ENCODE data around the gene COPB1.

COPB1 gene

DNA sequence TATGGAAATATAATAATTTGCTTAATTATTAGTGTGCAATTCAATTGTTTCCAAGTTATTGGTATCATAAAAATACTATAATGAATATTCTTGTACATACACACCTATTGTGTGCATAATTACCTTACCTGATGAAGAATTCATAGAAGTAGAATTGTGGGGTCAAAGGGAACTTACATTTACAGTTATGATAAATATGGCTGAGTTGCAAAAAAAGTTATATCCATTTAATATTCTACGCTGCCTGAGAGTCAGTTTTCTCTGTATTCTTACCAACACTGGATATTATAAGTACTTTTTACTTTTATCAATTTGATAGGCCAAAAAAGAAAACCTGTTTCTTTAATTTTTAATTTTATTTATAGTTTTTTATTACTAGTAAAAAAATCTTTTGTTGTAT is 22.6 kb upstream of the COPB1 start:
- TF ChIP-seq GATA2 (IDR thresholded peaks at IDR 0.05; ENCODE audit: low read depth, low read length) (no peak), GATA3 (IDR thresholded peaks at IDR 0.05; ENCODE audit: low read depth, low read length) (no peak)

DNA sequence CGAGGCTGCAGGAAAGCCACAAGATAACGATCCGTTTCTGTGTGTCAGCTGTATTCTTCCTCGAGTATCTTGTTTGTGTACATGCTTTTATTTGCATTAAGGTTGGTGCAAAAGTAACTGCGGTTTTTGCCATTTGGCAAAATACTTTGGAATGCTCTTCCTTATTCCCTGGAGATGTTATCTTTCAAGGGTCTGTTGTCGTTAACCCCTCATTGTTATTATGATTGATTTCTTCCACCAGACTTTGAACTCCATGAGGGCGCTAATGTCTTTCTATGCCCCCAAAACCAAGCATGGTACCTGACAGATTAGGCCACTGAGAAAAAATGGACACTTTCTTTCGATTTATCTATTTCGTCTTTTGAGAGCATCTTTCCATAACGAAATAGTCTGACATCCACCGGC is 21.1 kb upstream of the COPB1 start:
- TF ChIP-seq GATA2 (IDR thresholded peaks at IDR 0.05; ENCODE audit: low read depth, low read length) (peak; percentile 48; the same call in 1 of the 2 replicates), GATA3 (IDR thresholded peaks at IDR 0.05; ENCODE audit: low read depth, low read length) (peak; percentile 52; the same call in 1 of the 2 replicates)

DNA sequence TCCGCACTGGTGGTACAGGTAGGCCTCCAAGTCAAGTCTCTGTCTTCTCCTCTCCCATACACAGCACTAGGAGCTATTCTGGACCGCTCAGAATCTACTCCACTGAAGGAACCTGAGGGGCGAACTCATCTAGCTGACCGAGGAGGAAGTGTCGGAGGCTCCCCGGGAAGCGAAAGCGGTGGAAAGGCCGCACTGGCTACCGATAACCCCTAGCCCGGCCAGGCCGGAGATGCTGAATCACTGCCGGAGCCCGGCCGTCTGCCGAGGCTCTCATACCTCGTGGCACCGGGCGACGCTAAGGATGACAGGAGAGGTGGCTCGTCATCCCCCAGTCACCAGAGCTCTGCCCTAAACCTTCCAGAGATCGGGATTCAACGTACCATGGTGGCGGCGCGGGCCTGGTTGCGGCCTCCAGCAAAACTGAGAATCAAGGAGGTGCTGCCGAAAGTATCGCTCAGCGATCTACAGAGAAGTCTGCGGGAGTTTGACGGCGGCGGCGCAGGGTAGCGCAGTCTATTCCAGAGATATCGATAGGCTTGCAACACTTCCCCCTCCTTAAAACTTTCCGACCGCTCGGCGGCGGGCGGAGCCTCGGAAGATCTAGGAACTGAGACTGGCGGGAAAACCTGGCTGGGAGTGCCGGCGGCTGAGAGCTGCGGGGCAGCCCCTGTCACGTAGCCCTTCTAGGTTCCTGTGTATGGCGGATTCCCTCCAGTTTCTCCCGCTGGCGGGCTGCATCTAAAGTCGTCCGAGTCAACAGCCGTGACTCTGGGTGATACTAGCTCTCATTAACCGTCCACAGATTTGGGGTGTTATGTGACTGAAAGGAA is 20.5 kb upstream of the COPB1 start, which contains the start of gene PSMA1:
Gene PSMA1 (minus strand): TSS at position 470 of the 830 bp plus-strand sequence. CDS start 87 bp downstream, at position 383.
- TF ChIP-seq GATA3 (IDR thresholded peaks at IDR 0.05; ENCODE audit: low read depth, low read length) (no peak), GATA2 (IDR thresholded peaks at IDR 0.05; ENCODE audit: low read depth, low read length) (no peak; the same call in 1 of the 2 replicates)

DNA sequence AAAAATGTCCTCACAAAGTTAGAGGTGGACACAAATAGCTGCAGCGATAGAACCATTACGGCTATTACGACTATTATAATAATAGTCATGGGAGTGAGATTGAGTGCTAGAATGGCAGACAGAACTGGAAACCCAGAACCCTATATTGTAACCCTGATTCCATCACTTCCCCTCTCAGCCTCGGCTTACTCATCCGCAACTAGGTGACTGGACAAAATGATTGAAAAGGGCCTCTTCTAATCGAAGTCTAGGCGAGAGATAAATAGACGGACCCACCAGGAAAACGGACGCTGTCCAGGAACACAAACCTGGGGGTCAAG is 19.9 kb upstream of the COPB1 start:
- TF ChIP-seq GATA2 (IDR thresholded peaks at IDR 0.05; ENCODE audit: low read depth, low read length) (no peak), GATA3 (IDR thresholded peaks at IDR 0.05; ENCODE audit: low read depth, low read length) (no peak)

DNA sequence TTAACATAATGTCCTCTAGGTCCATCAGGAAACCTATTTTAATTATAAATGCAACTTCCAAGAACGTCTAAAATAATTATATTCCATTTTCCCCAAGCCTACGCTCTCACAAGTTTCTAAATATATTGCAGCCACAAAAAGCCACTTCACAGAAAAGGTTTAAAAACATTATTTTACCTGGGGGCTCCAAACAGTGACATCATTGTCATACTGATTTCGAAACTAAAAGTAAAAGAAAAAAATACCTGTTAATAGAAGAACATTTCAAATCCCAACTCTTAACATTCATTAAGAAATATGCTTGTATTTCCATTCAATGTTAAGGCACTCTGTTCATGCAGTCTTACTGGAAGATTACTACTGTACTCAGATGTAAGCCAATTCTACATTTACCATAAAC is 19.2 kb upstream of the COPB1 start:
- TF ChIP-seq GATA2 (IDR thresholded peaks at IDR 0.05; ENCODE audit: low read depth, low read length): no peak
- no peak for TF ChIP-seq GATA3 (IDR thresholded peaks at IDR 0.05; ENCODE audit: low read depth, low read length)

DNA sequence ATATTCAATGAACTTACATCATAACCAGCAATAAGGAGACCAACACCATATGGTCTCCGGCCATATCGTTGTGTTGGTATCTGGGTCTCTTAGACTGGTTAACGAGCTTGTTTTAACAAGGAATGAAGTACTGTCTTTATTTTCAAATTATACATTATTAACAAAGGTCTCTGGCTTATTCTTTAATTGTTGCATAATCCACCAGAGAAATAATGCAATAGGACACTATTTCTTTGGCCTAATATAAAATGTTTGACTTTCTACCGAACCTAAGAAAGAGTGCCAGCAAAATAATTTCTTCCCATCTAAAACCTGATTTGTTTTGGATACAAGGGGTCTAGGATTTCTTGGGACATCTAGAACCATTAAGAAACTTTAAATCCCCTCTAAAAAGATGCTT is 14.2 kb upstream of the COPB1 start:
- TF ChIP-seq GATA2 (IDR thresholded peaks at IDR 0.05; ENCODE audit: low read depth, low read length) (no peak), GATA3 (IDR thresholded peaks at IDR 0.05; ENCODE audit: low read depth, low read length) (no peak)

DNA sequence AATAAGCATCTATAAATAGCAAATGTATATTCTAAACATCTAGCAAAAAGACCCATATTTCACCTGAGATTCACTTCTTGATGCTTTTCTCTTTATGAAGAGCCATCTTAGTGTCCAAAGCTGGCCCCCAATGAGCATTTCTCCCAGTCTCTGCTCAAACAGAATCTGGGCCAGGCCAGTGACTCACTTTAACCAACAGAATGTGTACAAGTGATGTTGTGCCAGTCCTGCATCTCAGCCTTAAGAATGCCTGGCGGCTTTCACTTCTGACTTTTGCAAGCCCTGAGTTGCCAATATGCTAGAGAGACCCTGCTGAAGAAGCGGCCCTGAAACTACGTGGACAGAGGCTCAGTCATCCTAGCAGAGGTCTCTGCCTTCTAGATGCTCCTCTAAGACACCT is 6.9 kb upstream of the COPB1 start:
- no peak for TF ChIP-seq GATA2 (IDR thresholded peaks at IDR 0.05; ENCODE audit: low read depth, low read length)
- TF ChIP-seq GATA3 (IDR thresholded peaks at IDR 0.05; ENCODE audit: low read depth, low read length): no peak

DNA sequence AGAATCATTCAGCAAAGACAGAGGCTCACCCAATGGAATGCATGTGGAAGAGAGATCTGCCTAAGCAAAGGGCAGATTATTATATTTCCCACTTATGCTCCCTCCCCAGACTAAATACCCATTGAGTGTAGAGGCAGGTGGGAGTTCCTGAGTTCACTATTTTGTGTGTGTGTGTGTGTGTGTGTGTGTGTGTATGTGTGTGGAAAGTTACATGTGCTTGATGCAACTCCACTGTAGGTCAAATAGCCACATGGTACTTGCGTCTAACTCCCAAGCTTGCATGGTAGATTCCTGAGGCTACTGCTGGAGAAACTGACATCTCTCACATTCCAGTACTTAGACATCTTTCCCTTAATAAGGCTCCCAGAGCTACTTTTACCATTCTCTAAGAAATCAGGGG is 3.4 kb upstream of the COPB1 start:
- TF ChIP-seq GATA2 (IDR thresholded peaks at IDR 0.05; ENCODE audit: low read depth, low read length) (no peak), GATA3 (IDR thresholded peaks at IDR 0.05; ENCODE audit: low read depth, low read length) (no peak)

DNA sequence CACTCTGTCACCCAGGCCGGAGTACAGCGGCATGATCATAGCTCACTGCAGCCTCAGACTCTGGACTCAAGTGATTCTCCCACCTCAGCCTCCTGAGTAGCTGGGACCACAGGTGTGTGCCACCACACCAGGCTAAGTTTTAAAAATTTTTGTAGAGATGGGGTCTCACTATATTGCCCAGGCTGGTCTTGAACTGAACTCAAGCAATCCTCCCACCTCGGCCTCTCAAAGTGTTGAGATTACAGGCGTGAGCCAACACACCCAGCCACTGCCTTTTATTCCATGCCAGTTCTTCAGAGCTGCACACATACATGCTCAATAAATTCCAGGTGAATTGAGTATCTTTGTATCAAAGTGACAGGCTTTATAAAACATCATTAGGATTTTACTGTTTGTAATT is 2.4 kb upstream of the COPB1 start:
- TF ChIP-seq GATA3 (IDR thresholded peaks at IDR 0.05; ENCODE audit: low read depth, low read length) (no peak), GATA2 (IDR thresholded peaks at IDR 0.05; ENCODE audit: low read depth, low read length) (no peak)

DNA sequence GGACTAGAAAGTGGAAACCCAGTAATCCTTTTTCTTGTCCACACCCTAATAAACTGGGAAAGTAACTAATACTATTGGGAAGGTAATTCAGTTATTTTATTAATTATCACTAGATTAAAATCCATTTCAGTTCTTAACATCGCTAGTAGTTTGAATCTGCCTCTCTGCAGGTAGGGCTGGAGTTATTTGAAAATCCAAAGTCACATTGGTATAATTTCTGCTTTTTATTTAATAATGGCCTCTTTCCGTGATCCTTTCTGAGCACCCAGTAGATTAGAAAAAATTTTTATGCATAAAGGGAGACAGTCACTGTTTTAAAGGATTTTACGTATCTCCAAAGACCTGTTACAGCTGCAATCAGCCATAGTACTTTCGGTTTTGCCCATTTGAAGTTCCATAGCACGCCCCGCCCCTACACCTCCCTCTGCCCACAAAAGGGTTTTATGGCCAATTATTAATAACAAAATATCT is 605 bp upstream of the COPB1 start:
- no peak for TF ChIP-seq GATA3 (IDR thresholded peaks at IDR 0.05; ENCODE audit: low read depth, low read length)
- TF ChIP-seq GATA2 (IDR thresholded peaks at IDR 0.05; ENCODE audit: low read depth, low read length): no peak

DNA sequence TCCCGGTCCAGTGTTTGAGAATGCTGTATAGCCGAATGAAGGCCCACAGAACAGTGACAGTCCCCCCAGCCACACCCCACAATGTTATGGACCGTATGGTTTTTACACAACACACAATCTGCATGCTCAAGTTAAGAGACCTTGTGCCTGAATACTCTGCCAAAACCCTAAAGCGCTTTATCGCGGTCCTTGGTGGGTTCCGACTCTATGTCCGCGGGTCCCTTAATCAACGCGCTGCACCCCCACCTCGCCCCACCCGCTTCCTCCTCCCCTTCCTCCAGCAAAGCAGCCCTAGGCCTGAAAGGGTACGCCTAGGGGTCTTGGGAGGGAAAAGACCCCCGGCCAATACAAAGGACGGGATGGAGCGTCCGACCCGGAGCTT is 442 bp downstream of the COPB1 start:
- TF ChIP-seq GATA3 (IDR thresholded peaks at IDR 0.05; ENCODE audit: low read depth, low read length) (no peak), GATA2 (IDR thresholded peaks at IDR 0.05; ENCODE audit: low read depth, low read length) (no peak)

DNA sequence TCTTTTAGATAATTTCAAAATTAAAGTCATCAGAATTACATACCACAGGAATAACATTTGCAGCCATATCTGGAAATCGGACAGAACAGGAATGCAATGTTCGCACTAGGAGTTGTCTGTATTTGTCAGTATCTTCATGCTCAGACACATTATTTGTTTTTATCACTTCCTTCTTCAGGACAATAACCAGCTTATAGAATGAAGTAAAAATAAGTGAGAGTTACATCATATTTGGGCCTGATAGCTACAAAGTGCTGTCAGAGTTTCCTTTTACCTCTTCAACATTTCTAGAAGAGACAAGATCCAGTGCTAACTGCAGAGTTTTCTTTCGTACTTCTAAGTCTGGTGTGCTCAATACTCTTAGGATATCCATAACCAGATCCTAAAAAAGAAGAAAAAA is 18.9 kb downstream of the COPB1 start:
- no peak for TF ChIP-seq GATA2 (IDR thresholded peaks at IDR 0.05; ENCODE audit: low read depth, low read length)
- no peak for TF ChIP-seq GATA3 (IDR thresholded peaks at IDR 0.05; ENCODE audit: low read depth, low read length)

DNA sequence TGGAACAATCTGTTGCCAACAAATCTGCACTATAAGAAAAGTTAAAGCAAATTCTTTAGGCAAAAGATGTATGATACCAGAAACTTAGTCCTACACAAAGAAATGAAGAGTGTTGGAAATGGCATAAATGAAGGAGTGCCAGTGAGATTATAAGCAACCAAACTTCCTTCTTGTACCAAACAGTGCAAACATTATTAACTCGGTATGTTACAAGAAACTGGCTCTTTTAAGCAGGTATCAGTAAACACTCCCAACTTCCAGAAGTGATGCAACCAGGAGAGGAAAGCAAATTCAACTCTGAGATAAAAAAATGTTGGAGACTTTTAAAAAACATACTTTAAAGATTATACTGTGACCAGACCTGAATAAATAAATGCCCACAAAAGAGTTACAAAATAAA is 28.5 kb downstream of the COPB1 start:
- TF ChIP-seq GATA3 (IDR thresholded peaks at IDR 0.05; ENCODE audit: low read depth, low read length) (no peak), GATA2 (IDR thresholded peaks at IDR 0.05; ENCODE audit: low read depth, low read length) (no peak)

DNA sequence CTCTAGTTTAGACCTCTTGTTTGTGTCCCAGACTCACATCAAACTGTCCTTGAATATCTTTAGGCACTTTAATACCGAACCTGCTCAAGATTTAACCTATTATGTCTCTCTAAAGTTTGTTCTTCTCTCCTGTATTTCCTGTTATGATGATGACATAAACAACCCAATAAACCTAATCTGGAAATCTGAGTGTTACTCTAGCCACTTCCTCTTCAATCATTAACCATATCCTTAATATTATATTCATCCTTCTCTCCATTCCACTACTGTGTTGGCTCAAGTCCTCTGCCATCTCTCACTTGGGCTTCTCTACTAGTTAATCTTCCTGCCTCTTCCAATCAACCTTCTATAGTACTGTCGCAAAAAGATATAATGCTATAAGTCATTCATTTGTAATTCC is 36.0 kb downstream of the COPB1 start:
- TF ChIP-seq GATA2 (IDR thresholded peaks at IDR 0.05; ENCODE audit: low read depth, low read length) (no peak), GATA3 (IDR thresholded peaks at IDR 0.05; ENCODE audit: low read depth, low read length) (no peak)

DNA sequence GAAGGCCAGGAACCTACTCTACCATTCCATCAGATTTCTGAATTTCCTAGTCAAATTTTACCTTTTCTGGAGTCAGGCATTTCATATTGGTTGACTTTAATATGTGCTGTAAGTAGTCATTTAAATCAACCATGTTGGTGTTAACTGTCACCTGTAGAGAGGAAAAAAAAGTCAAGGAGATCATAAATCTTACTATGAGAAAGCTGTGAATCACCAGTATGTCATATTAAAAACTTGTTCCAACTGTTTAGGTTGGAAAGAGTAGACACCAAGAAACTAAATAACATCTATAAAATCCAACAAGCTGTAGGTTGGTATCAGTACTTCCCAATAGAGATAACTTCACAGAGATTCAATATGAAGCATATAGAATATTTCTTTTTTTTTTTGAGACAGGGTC is 39.5 kb downstream of the COPB1 start:
- TF ChIP-seq GATA2 (IDR thresholded peaks at IDR 0.05; ENCODE audit: low read depth, low read length): no peak
- TF ChIP-seq GATA3 (IDR thresholded peaks at IDR 0.05; ENCODE audit: low read depth, low read length): no peak
